GM23248 (cell line): ENCODE results near the gene PRXL2B.

Experiments used
- EZH2 ChIP-seq: fragments of 200-600 bp; sonication (generic); IDR thresholded peaks from 2 replicates; pipeline ENCODE4 v1.6.1; 2018; ENCODE audit warnings: antibody characterized with exemption, mild to moderate bottlenecking; ENCODE audit not compliant: insufficient read depth, poor library complexity, severe bottlenecking
- EZH2phosphoT487 ChIP-seq: fragments of 200-600 bp; sonication (generic); IDR thresholded peaks from 2 replicates; pipeline ENCODE4 v1.6.1; 2018; ENCODE audit warnings: antibody characterized with exemption, moderate library complexity, mild to moderate bottlenecking, low read depth; ENCODE audit not compliant: insufficient read depth

GRCh38 chr1:2555634-2556276 lies 30.8 kb upstream of the PRXL2B start:
- no peak for TF ChIP-seq EZH2
- no peak for TF ChIP-seq EZH2phosphoT487
